Glutamatergic neuron (in vitro differentiated cells): Measurements from ENCODE around the gene CNGA2. TPM values are rescaled to one million over a fixed set of nuclear protein-coding genes. Genes with fewer than 3 reads are reported as not detected.

Experiments
- DNase-seq: peaks from one replicate; pipeline ENCODE4 v3.0.0; 2022
- H3K27ac Mint-ChIP-seq: one replicate; pipeline ENCODE4 v1.8.0; 2020; ENCODE audit warnings: mild to moderate bottlenecking, mixed read lengths, inconsistent platforms; ENCODE audit not compliant: unreplicated experiment
- H3K27me3 Mint-ChIP-seq: one replicate; pipeline ENCODE4 v1.8.0; 2020; ENCODE audit warnings: mild to moderate bottlenecking, moderate library complexity, mixed read lengths, inconsistent platforms; ENCODE audit not compliant: unreplicated experiment
- H3K36me3 Mint-ChIP-seq: one replicate; pipeline ENCODE4 v1.8.0; 2020; ENCODE audit warnings: mild to moderate bottlenecking, mixed read lengths, inconsistent platforms; ENCODE audit not compliant: unreplicated experiment
- H3K4me1 Mint-ChIP-seq: one replicate; pipeline ENCODE4 v1.8.0; 2020; ENCODE audit warnings: mild to moderate bottlenecking, low read depth, mixed read lengths, inconsistent platforms; ENCODE audit not compliant: unreplicated experiment
- H3K4me3 Mint-ChIP-seq: one replicate; pipeline ENCODE4 v1.8.0; 2020; ENCODE audit warnings: mild to moderate bottlenecking, mixed read lengths, inconsistent platforms; ENCODE audit not compliant: unreplicated experiment
- H3K9me3 Mint-ChIP-seq: one replicate; pipeline ENCODE4 v1.8.0; 2020; ENCODE audit warnings: mild to moderate bottlenecking, moderate library complexity, mixed read lengths, inconsistent platforms; ENCODE audit not compliant: unreplicated experiment
- total RNA-seq: library from RNA; stranded (reverse); fragmentation: NEBNext Ultra II Directional; extraction: Animal tissue kit (Norgen Biotek cat#: 25700); gene quantifications from one replicate; pipeline ENCODE4 v1.2.1, GENCODE V29; 2021; ENCODE audit not compliant: unreplicated experiment
- TF ChIP-seq, protein P1 (sequence below): fragments of 200-600 bp; sonication (generic); IDR thresholded peaks from one replicate; pipeline ENCODE4 v1.5.0; 2021; ENCODE audit not compliant: partially characterized antibody, unreplicated experiment

The CNGA2 gene
- total RNA-seq, 1 donor from 2014 or later, result not detected

DNA sequence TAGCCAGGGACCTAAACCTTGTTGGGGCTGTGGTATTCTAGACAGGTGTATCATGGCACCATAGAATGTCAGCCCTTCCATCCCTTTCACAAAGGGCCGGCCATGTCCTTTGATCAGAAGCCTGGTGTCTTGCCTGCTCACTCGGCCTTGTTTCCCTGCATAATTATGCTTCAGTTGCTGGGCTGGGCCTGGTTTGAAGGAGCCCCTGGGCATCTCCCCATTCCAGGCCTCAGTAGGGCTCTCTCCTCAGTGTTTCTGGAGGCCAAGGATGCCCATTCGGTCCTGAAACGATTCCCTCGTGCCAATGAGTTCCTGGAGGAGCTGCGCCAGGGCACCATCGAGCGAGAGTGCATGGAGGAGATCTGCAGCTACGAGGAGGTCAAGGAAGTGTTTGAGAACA lies 34.8 kb upstream of the CNGA2 start:
- H3K9me3 Mint-ChIP-seq, result peaks cover 1% of the 10 kb centered on the region
- H3K4me1 Mint-ChIP-seq, result peaks cover 10% of the 10 kb centered on the region
- no peak overlapping the region for H3K27ac Mint-ChIP-seq
- H3K27me3 Mint-ChIP-seq, result peaks cover 1% of the 10 kb centered on the region
- H3K4me3 Mint-ChIP-seq, result no peak overlapping the region
- H3K36me3 Mint-ChIP-seq, result no peaks in the 10 kb centered on the region
- TF ChIP-seq, protein P1, sequence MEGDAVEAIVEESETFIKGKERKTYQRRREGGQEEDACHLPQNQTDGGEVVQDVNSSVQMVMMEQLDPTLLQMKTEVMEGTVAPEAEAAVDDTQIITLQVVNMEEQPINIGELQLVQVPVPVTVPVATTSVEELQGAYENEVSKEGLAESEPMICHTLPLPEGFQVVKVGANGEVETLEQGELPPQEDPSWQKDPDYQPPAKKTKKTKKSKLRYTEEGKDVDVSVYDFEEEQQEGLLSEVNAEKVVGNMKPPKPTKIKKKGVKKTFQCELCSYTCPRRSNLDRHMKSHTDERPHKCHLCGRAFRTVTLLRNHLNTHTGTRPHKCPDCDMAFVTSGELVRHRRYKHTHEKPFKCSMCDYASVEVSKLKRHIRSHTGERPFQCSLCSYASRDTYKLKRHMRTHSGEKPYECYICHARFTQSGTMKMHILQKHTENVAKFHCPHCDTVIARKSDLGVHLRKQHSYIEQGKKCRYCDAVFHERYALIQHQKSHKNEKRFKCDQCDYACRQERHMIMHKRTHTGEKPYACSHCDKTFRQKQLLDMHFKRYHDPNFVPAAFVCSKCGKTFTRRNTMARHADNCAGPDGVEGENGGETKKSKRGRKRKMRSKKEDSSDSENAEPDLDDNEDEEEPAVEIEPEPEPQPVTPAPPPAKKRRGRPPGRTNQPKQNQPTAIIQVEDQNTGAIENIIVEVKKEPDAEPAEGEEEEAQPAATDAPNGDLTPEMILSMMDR, result no peak
- no peak for DNase-seq

GRCh38 chrX:151700581-151700980 lies 34.0 kb upstream of the CNGA2 start:
- no peaks in the 10 kb centered on the region for H3K36me3 Mint-ChIP-seq
- H3K27ac Mint-ChIP-seq, result no peak overlapping the region
- no peak for DNase-seq
- H3K4me3 Mint-ChIP-seq, result no peak overlapping the region
- H3K9me3 Mint-ChIP-seq, result peaks cover under 1% of the 10 kb centered on the region
- TF ChIP-seq, protein P1, result no peak
- no peaks in the 10 kb centered on the region for H3K27me3 Mint-ChIP-seq
- H3K4me1 Mint-ChIP-seq, result peaks cover 9% of the 10 kb centered on the region

- Mint-ChIP-seq H3K9me3 (no peaks in the 10 kb centered on the region), H3K4me3 (no peak overlapping the region), H3K27ac (no peak overlapping the region), H3K4me1 (peaks cover 7% of the 10 kb centered on the region), H3K27me3 (no peaks in the 10 kb centered on the region), H3K36me3 (no peaks in the 10 kb centered on the region)
- TF ChIP-seq, protein P1, result no peak
- DNase-seq, result no peak
Measured at GRCh38 chrX:151701071-151701470, 33.5 kb upstream of the CNGA2 start.

DNA sequence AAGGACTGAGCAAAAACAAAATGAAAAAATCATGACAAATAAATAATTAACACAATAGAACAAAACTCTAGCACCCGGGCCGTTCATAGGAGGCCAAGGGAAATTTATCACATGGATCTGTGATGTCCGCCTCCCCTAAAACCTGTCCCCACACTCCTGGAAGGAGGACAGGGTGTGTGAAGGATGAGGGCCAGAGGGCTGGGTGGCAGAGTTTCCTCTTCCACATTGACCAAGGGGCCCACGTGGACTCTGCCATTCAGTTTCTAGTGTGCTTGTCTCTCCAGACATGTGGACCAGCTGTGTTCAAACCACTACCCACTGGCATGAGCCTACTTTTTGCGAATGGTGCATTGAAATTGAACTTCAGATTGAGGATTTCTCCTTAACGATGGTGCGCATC lies 33.0 kb upstream of the CNGA2 start:
- no peak overlapping the region for H3K27ac Mint-ChIP-seq
- no peak overlapping the region for H3K4me3 Mint-ChIP-seq
- H3K27me3 Mint-ChIP-seq, result no peaks in the 10 kb centered on the region
- no peaks in the 10 kb centered on the region for H3K9me3 Mint-ChIP-seq
- peaks cover 6% of the 10 kb centered on the region for H3K4me1 Mint-ChIP-seq
- no peaks in the 10 kb centered on the region for H3K36me3 Mint-ChIP-seq
- no peak for DNase-seq
- TF ChIP-seq, protein P1, result no peak

DNA sequence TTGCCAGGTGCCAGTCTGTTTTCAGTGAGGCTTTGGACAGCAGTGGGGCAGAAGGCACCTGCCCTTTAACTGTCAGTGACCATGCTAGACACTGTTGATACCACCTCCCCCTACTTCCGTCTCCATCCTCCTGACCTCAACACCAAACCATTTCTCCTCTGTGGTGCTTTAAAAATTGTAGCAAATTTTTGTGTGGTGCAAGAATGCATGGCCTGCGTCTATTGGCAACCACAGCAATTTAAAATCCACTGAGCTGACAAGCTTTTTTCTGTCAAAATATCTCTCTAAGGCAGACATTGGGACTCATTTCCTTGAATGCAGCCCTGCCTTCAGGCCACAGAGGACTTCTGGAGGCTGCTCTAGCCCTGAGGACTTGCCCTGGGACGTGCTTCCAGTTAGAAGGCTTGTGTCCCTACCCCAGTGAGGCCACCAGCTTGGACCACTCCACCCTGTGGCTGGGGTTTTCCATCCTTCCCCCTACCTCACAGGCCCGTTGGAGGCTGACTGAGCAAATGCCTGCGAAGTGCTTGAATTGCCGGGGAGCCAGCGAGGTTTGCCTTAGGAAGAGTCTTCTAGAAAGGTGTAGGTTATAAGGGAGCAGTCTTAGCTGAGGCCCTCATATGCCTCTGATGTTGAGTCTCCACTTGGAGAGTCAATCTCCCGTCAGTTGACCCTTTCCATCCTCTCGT lies 32.4 kb upstream of the CNGA2 start:
- no peaks in the 10 kb centered on the region for H3K27me3 Mint-ChIP-seq

More for the DNA sequence above, 32.4 kb upstream of the CNGA2 start:
- TF ChIP-seq, protein P1, result no peak
- H3K9me3 Mint-ChIP-seq, result no peaks in the 10 kb centered on the region
- no peaks in the 10 kb centered on the region for H3K36me3 Mint-ChIP-seq
- peaks cover 5% of the 10 kb centered on the region for H3K4me1 Mint-ChIP-seq
- no peak overlapping the region for H3K27ac Mint-ChIP-seq
- DNase-seq, result no peak
- no peak overlapping the region for H3K4me3 Mint-ChIP-seq
